Measurements from ENCODE around the gene BICRA. TPM values are rescaled to one million over a fixed set of nuclear protein-coding genes. Genes with fewer than 3 reads are reported as not detected.

The BICRA gene
- polyA plus RNA-seq, 3 donors, result 0.08 to 4.6 TPM; not detected in 1

- H3K9ac ChIP-seq (ENCODE audit: insufficient read depth, low read length, poor library complexity, severe bottlenecking), result no peak overlapping the region
- H3K27ac ChIP-seq (ENCODE audit: low read depth in 1 of 2, low read length in 2 of 2), result no peak overlapping the region
- no peak for TF ChIP-seq CTCF (IDR thresholded peaks at IDR 0.05)
- H4K20me1 ChIP-seq (ENCODE audit: insufficient read depth, low read length), result no peaks in the 10 kb centered on the region
- Mint-ChIP-seq H3K9me3 (peaks cover 10 to 35% (median 22%) of the 10 kb centered on the region in 7 donors), H3K4me3 (no peak overlapping the region), H3K27me3 (ENCODE audit: low read depth in 3 of 3) (peaks cover 12 to 19% (median 14%) of the 10 kb centered on the region in 3 donors), H3K4me1 (peaks cover 4% of the 10 kb centered on the region), H3K36me3 (peaks cover 0 to 3% of the 10 kb centered on the region in 2 donors), H3K27ac (no peak overlapping the region)
- no peak for DNase-seq
- WGBS (ENCODE audit: insufficient coverage), result 83% methylated on average over 2 of the region's 4 CpGs
- H3K9me3 ChIP-seq (replicated peaks in 1 of 2; ENCODE audit: control insufficient read depth in 1 of 2, insufficient read depth in 1 of 2, low read length in 2 of 2), result peaks cover 10 to 30% of the 10 kb centered on the region in 2 donors
- H3K4me2 ChIP-seq (replicated peaks; ENCODE audit: extremely low read depth, low read length, poor library complexity, severe bottlenecking), result no peak overlapping the region
- peaks cover 0 to 6% of the 10 kb centered on the region in 2 donors for H3K27me3 ChIP-seq (ENCODE audit: control insufficient read depth in 2 of 2, insufficient read depth in 2 of 2, low read length in 2 of 2)
- intact Hi-C loops (cut with micrococcal nuclease), result no loop called here
- H2AFZ ChIP-seq (ENCODE audit: insufficient read depth, low read depth, low read length, poor library complexity, severe bottlenecking), result no peak overlapping the region
- no peaks in the 10 kb centered on the region for H3K4me1 ChIP-seq (ENCODE audit: control insufficient read depth in 1 of 2, insufficient read depth in 2 of 2, low read length in 2 of 2)
- H3K79me2 ChIP-seq (ENCODE audit: insufficient read depth, low read length), result no peaks in the 10 kb centered on the region
- H3K4me3 ChIP-seq (replicated peaks in 1 of 3; ENCODE audit: low read depth in 2 of 3, low read length in 3 of 3), result no peak overlapping the region
- no peaks in the 10 kb centered on the region for H3K36me3 ChIP-seq (replicated peaks in 1 of 2; ENCODE audit: control insufficient read depth in 1 of 2, insufficient read depth in 2 of 2, low read length in 2 of 2)
Observed at GRCh38 chr19:47587295-47587694, 21.6 kb upstream of the BICRA start.

GRCh38 chr19:47589824-47590223 lies 19.1 kb upstream of the BICRA start:
- peaks cover 10 to 30% of the 10 kb centered on the region in 2 donors for H3K9me3 ChIP-seq (replicated peaks in 1 of 2; ENCODE audit: control insufficient read depth in 1 of 2, insufficient read depth in 1 of 2, low read length in 2 of 2)
- H3K27me3 ChIP-seq (ENCODE audit: control insufficient read depth in 2 of 2, insufficient read depth in 2 of 2, low read length in 2 of 2), result peaks cover 0 to 6% of the 10 kb centered on the region in 2 donors
- Mint-ChIP-seq H3K36me3 (peaks cover 0 to 3% of the 10 kb centered on the region in 2 donors), H3K27me3 (ENCODE audit: low read depth in 3 of 3) (peaks cover 15 to 24% (median 15%) of the 10 kb centered on the region in 3 donors), H3K4me3 (no peak overlapping the region), H3K27ac (peak overlapping the region in 2 of 7 donors; percentile 3 to 15), H3K9me3 (peaks cover 10 to 30% (median 22%) of the 10 kb centered on the region in 7 donors), H3K4me1 (peaks cover 3% of the 10 kb centered on the region)
- no peak overlapping the region for H3K4me2 ChIP-seq (replicated peaks; ENCODE audit: extremely low read depth, low read length, poor library complexity, severe bottlenecking)
- no peaks in the 10 kb centered on the region for H3K36me3 ChIP-seq (replicated peaks in 1 of 2; ENCODE audit: control insufficient read depth in 1 of 2, insufficient read depth in 2 of 2, low read length in 2 of 2)
- intact Hi-C loops (cut with micrococcal nuclease), result loop anchor here in 1 of 2 donors (10.0 kb wide), 1 partner anchor 315 kb away; the partner anchor contains the start of gene INAFM1
- no peak for TF ChIP-seq CTCF (IDR thresholded peaks at IDR 0.05)
- 50% methylated on average over 2 of the region's 7 CpGs for WGBS (ENCODE audit: insufficient coverage)
- H2AFZ ChIP-seq (ENCODE audit: insufficient read depth, low read depth, low read length, poor library complexity, severe bottlenecking), result no peak overlapping the region
- no peak for DNase-seq
- no peak overlapping the region for H3K27ac ChIP-seq (ENCODE audit: low read depth in 1 of 2, low read length in 2 of 2)
- H3K79me2 ChIP-seq (ENCODE audit: insufficient read depth, low read length), result no peaks in the 10 kb centered on the region
- no peaks in the 10 kb centered on the region for H4K20me1 ChIP-seq (ENCODE audit: insufficient read depth, low read length)
- no peaks in the 10 kb centered on the region for H3K4me1 ChIP-seq (ENCODE audit: control insufficient read depth in 1 of 2, insufficient read depth in 2 of 2, low read length in 2 of 2)
- H3K9ac ChIP-seq (ENCODE audit: insufficient read depth, low read length, poor library complexity, severe bottlenecking), result no peak overlapping the region
- H3K4me3 ChIP-seq (replicated peaks in 1 of 3; ENCODE audit: low read depth in 2 of 3, low read length in 3 of 3), result no peak overlapping the region

Data from CD14-positive monocyte (primary cell).